Activated CD4-positive, alpha-beta T cell treated with anti-CD3 and anti-CD28 coated beads for 4 hours (primary cell): Measurements from ENCODE around the gene NPAT.
"Not testable (repeated sequence)": the region's sequence is repeated elsewhere in the genome, so short reads cannot be mapped to it uniquely, and the experiment has no call there.

ENCODE experiments used
- DNase-seq, 2 donors: peaks; one replicate each; pipeline ENCODE4 v3.0.0-alpha.2; 2020

The NPAT gene

GRCh38 chr11:108218912-108219783 is 3.3 kb downstream of the NPAT start:
- no peak for DNase-seq

DNA sequence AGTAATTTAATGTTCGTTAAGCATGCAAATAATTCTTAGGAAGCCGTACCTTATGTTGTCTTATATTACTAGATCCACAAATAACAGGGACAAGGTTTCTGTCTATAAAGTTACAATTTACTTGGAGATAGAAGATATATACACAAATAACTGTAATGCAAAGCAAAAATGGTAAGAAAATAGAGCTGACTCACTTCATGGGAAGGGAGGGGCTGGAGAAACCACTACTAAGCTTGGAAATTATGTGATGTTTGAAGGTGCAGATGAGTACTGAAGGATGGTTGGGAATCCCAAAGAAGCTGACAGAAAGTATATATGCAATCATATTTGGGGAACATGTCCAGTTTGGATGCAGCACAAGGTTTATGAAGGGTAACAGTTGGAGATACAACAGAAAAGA is 4.0 kb downstream of the NPAT start:
- no peak for DNase-seq

DNA sequence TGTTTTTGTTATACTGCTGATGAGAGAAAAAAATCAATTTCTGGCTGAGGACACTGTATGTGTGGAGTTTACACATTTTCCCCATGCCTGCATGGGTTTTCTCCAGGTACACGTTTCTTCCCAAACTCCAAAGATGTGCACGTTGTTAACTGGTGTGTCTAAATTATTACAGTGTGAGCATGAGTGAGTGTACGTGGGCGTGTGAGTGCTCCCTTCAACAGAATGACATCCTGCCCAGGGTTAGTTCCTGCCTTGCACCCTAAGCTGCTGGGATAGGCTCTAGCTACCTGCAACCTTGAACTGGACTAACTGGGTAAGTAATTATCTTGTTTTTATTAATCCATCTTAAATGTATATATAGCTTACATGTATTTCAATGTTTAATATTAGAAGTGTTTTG is 5.5 kb downstream of the NPAT start:
- peak; percentile 29 to 39 for DNase-seq

- DNase-seq = no peak
These were observed 8.7 kb downstream of the NPAT start for GRCh38 chr11:108213784-108214183.

GRCh38 chr11:108210441-108210840 is 12.0 kb downstream of the NPAT start:
- DNase-seq = no peak

DNA sequence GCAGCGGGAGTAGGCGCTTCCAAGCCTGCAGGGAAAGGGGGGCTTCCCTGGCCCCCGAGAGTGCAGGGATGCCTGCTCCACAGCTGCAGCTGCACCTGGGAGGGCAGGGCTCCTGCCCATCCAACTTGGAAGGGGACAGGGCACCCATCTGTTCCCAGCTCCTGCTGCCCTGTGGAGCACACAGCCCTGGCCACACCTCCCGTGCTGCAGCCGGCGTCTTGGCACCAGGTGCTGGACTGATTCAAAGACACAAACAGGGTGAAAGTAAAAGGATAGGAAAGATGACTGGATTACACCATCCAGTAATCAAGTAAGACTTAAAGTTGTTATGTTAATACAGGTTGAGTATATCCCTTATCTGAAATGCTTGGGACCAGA is 14.8 kb downstream of the NPAT start:
- no peak for DNase-seq

DNA sequence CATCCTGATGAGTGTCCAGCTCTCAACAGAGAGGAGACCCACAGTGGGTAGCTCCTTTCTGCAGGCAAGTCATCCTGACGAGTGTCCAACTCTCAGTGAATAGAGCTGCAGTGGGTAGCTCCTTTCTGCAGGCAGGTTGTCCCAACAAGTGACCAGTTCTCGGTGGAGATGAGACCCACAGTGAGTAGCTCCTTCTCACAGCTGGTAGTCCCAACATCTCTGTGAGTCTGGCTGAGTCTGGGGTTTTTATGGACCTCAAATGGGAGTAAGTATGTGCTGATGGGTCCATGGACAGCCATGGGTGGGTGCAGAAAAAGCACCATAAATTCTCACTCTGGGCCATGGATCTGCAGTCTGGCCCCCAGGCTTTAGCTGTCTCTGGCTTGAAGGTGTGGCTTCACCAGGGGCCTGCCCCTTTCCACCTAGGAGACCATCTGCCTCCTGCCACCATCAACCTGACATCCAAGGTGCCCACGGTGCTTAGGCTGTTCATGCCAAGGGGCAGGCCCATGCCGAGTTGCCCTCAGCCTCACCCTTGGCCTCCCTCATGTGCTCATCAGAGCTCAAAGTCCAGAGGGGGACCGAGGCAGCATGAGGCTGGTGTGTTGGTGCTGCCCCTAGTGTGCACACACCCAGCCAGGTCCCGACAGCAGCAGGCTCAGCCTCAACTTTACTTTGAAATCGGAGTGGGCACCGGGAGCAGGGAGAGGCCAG is 15.3 kb downstream of the NPAT start:
- no peak for DNase-seq

DNA sequence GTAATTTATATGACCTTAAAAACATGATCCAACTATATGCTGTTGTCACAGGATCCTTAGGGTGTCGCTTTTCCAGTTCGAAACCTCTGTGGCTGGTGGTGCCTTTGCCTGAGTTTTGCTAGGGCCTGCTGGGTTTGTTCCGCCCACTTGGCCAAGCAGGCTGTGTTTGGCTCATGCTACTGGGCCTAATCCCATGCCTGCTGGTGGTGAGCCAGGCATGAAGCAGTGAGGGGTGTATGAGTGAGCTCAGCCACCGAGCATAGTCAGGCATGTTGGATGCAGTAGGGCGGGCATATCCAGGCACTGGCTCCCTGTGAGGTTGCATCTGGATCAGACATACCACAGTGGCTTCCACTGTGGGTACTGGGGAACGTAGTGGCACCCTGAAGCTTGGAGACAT is 16.3 kb downstream of the NPAT start:
- DNase-seq = no peak

- DNase-seq = no peak
These were observed 17.4 kb downstream of the NPAT start for GRCh38 chr11:108204929-108205499.

- no peak for DNase-seq
These were observed 18.1 kb downstream of the NPAT start for GRCh38 chr11:108204376-108204775.

DNA sequence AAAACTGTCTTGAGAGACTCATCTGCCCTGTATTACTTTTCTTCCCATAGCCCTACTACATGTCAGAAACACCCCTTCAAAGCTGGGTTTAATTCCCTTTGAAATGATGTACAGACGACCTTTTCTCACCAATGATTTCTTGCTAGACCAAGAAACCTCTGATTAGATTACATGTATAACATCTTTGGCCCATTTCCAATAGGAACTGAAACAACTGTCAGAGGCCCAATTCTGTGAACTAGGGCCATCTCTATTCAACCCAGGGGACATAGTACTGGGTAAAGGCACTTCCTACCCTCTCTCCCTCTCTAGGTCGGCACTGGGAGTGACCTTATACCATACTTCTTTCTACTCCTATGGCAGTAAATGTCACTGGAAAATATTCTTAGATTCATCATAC is 19.4 kb downstream of the NPAT start:
- no peak for DNase-seq

DNA sequence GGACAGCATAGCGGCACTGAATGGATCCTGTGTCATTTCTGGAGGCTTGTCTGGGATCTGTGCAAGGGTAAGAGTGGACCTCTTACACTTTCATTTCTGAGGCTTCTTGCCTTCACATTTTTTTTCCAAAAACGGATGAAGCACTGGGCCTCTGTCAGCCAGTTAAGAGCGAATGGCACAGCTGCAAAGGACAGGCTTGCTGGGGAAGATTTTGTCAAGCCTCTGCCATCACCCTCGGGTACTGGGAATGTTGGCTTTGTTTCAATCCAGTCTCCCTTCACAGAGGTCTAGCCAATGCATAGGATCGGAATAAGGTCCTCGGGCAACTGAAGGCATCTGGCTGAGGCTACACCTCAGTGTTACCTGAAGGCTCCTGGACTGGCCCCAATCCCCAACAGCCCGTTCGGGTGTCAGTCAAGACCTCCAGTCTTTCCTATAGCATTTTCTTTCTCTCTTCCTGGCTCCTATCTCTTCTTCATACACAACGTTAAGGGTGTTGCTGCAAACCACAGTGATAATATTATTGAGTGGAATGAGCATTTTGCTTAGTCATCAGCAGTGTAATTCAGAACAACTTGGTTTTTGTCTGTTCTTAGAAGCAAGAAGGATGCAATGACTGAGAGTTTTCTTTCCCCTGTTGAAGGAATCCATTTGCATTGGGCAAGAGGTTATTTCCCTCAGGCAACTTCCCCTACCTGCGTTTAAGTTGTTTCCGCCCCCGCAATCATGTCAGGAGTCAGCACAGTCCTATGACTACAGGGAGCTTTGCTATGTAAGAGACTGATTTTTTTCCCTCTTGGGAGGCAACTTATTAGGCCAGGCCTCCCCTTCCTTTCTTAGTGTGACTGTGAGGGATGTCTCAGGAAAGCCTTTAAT is 22.8 kb downstream of the NPAT start:
- DNase-seq = peak; percentile 63 to 67

GRCh38 chr11:108198833-108199232 is 23.6 kb downstream of the NPAT start:
- DNase-seq = no peak

DNA sequence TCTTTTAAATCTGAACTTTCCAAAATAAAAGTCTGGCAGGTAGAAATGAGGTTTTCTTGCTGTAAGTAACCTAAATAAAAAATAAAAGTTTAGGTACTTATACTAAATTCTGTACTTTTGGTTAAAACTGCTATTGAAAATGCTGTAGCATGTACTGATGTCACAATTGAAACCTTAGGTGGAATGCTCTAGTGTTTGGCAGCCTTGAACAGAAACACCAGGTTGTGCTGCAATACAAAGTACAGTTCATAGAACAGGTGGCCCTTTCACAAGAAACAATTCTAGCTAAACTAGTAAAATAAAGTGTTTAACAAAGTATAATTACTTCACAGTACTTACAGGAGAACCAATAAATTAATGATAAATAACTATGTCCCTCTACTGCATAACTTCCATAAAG is 25.1 kb downstream of the NPAT start:
- no peak for DNase-seq

GRCh38 chr11:108196901-108197300 is 25.5 kb downstream of the NPAT start:
- DNase-seq = no peak

GRCh38 chr11:108193725-108194124 is 28.7 kb downstream of the NPAT start:
- DNase-seq = no peak

DNA sequence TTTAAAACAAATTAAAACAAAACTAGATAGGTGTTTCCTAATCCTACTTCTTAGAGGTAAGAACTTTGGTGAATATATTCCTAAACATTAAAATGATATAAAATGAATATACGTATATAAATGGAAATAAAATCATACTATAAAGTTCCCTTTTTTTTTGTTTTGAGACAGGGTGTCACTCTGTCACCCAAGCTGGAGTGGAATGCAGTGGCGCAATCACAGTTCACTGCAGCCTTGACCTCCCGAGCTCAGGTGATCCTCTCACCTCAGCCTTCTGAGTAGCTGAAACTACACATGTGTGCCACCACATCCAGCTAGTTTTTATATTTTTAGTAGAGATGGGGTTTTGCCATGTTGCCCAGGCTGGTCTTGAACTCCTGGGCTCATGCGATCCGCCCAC is 44.9 kb downstream of the NPAT start:
- no peak for DNase-seq

GRCh38 chr11:108170184-108170583 is 52.3 kb downstream of the NPAT start:
- no peak for DNase-seq

DNA sequence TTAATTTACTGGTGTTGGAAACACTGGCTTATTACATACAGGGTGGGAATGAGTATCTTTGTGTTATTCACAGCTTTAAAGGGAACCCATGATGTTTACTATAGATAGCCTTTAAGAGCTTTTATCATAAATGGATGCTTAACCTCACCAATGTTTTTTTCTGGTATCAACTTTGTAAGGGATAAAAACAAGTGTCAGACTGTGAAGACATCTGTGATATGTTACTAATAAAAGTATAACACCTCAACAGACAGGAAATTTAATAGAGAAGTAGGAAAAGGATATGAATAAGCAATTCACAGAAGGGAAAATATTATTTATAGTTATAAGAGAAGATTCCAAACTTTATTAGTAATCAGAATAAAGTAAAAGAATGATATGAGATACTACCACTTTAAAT is 54.8 kb downstream of the NPAT start:
- DNase-seq = no peak

GRCh38 chr11:108162878-108163277 is 59.6 kb downstream of the NPAT start:
- DNase-seq = not testable (repeated sequence)

DNA sequence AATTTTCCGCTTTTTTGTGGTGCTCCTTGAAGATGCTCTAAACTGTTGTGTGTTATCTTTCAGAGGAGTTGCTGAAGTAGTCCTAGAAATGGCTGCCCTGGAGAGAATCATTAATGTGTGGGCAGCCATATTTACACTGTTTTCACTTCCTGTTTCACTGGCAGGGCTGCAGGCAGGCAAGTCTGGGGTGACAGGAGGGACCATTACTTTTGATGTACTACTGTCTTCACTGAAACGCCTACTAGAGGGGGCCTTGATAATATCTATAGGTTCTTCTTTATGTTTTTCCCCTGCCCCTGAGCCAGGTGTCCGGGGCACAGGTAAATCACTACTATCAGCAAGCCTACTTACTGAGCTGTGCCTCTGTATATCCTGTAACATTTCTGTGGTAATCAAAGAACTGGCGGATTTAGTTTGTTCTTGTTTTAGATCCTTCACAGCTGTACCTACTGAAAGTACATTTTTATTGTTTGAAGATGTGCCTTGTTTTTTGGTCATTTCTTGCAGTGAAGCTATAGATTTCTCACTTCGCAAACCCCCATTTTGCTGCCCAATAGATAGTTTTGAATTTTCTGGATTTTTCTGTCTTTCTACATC is 61.4 kb downstream of the NPAT start:
- no peak for DNase-seq

DNA sequence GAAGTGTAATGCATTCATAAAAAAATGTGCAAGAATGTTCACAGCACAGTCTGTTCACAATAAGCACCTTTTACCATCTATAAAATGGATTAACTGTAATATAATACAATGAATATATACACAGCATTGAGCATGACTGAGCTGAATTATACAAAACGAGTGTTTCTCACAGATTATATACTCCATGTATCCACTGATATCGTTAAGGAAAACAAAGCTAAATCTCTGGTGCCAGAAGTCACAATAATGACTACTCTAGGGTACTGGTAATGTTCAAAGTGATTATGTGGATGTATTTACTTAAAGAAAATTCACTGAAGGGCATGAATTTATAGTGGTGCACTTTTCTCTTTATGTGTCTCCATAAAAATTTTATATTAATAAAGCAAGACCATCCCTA is 67.8 kb downstream of the NPAT start:
- DNase-seq = no peak

- DNase-seq = no peak
These were observed 73.9 kb downstream of the NPAT start for GRCh38 chr11:108148556-108148955.
